Sigmoid colon (tissue), 7 donors: Measurements from ENCODE around the gene AK1. TPM values are rescaled to one million over a fixed set of nuclear protein-coding genes. Genes with fewer than 3 reads are reported as not detected.

ENCODE experiments used
- DNase-seq: peaks from one replicate; pipeline ENCODE4 v3.0.0-alpha.2; 2019
- H3K27ac ChIP-seq, 4 donors: fragments of 200-600 bp; sonication (generic); one replicate each; pipeline ENCODE4 v1.5.1; 2016 to 2019; ENCODE audit warnings: mild to moderate bottlenecking in 1 of 4
- H3K27me3 ChIP-seq, 3 donors: fragments of 200-600 bp; sonication (generic); one replicate each; pipeline ENCODE4 v1.5.1; 2019; ENCODE audit warnings: mild to moderate bottlenecking in 1 of 3
- H3K36me3 ChIP-seq, 4 donors: fragments of 200-600 bp; sonication (generic); one replicate each; pipeline ENCODE4 v1.5.1; 2016 to 2019
- H3K4me1 ChIP-seq, 4 donors: fragments of 200-600 bp; sonication (generic); one replicate each; pipeline ENCODE4 v1.5.1; 2017 to 2019
- H3K4me3 ChIP-seq, 4 donors: fragments of 200-600 bp; sonication (generic); one replicate each; pipeline ENCODE4 v1.5.1; 2017 to 2019; ENCODE audit warnings: mild to moderate bottlenecking in 2 of 4, moderate library complexity in 1 of 4
- H3K9me3 ChIP-seq, 4 donors: fragments of 200-600 bp in 3 of 4; sonication (generic) in 3 of 4; one replicate each; pipeline versions ENCODE4 v1.5.1 to v1.6.1; 2013 to 2019
- CTCF ChIP-seq, 4 experiments: fragments of 450-650 bp in 3 of 4; fragments of 200-600 bp in 1 of 4; IDR thresholded peaks; one replicate each; pipeline ENCODE4 v1.5.1; 2016 to 2019; ENCODE audit warnings: antibody characterized with exemption in 4 of 4, mild to moderate bottlenecking in 3 of 4, moderate library complexity in 2 of 4
- EP300 ChIP-seq, 4 donors: sonication (generic); formaldehyde crosslinking; IDR thresholded peaks; one replicate each; pipeline ENCODE4 v1.6.1; 2017; ENCODE audit warnings: antibody characterized with exemption in 4 of 4
- POLR2A ChIP-seq, 2 donors: fragments of 450-650 bp; IDR thresholded peaks; one replicate each; pipeline ENCODE4 v1.6.1; 2016; ENCODE audit warnings: antibody characterized with exemption in 2 of 2, mild to moderate bottlenecking in 2 of 2, moderate library complexity in 2 of 2
- POLR2AphosphoS5 ChIP-seq, 4 donors: sonication (generic); formaldehyde crosslinking; IDR thresholded peaks; one replicate each; pipeline ENCODE4 v1.6.1; 2017; ENCODE audit warnings: antibody characterized with exemption in 4 of 4
- WGBS, 2 donors: extraction: QIAGEN DNeasy Blood & Tissue Kit; methylation state at CpG; one replicate each; pipeline ENCODE4 v1.1.7; 2013; 5-methylcytosine and 5-hydroxymethylcytosine counted together
- intact Hi-C: fragments of 100-400 bp; cut with DNase I; formaldehyde crosslinking; loops from one replicate; pipeline ENCODE4 v1.15.1; 2023
- polyA plus RNA-seq, 3 donors: library from polyadenylated mRNA; stranded (reverse); fragments of 200-250 nt; gene quantifications; one replicate each; pipeline ENCODE4 v1.2.3, GENCODE V29; 2013
- small RNA-seq, 3 donors: library from RNA; depleted of rRNA; stranded (forward); fragments of <200 nt; gene quantifications; one replicate each; pipeline ENCODE3, GENCODE V24; 2016
- total RNA-seq, 4 donors: library from RNA; depleted of rRNA; stranded (reverse); fragments of >200 nt; gene quantifications; one replicate each; pipeline ENCODE4 v1.1.0, GENCODE V29; 2016
- donor health status: healthy with polysubstance abuse.
- donor health status: Bipolar disorder and iron deficiency.
- donor health status: healthy.

The AK1 gene
- total and polyA plus RNA-seq, 7 donors = 28.8 to 254 (median 73.2) TPM

- WGBS, 2 donors = 82 to 85% methylated on average over 17 of the region's 17 CpGs
- no peaks in the 10 kb centered on the region for H3K27me3 ChIP-seq
- no peaks in the 10 kb centered on the region for H3K4me1 ChIP-seq
- H3K9me3 ChIP-seq = no peaks in the 10 kb centered on the region
- peaks cover 15 to 59% (median 34%) of the 10 kb centered on the region in 4 donors for H3K36me3 ChIP-seq
- no peak for TF ChIP-seq POLR2AphosphoS5 (IDR thresholded peaks at IDR 0.05)
- no peak for TF ChIP-seq POLR2A (IDR thresholded peaks at IDR 0.05)
- TF ChIP-seq EP300 (IDR thresholded peaks at IDR 0.05) = no peak
- TF ChIP-seq CTCF (IDR thresholded peaks at IDR 0.05) = no peak
- DNase-seq = no peak
- no peak overlapping the region for H3K27ac ChIP-seq
- intact Hi-C loops = no loop called here
- no peak overlapping the region for H3K4me3 ChIP-seq
Measured at GRCh38 chr9:127817881-127818434, 59.5 kb downstream of the AK1 start.

GRCh38 chr9:127816728-127817127 lies 60.7 kb downstream of the AK1 start:
- intact Hi-C loops = no loop called here
- DNase-seq = no peak
- H3K27me3 ChIP-seq = no peaks in the 10 kb centered on the region
- TF ChIP-seq POLR2AphosphoS5 (IDR thresholded peaks at IDR 0.05) (no peak), POLR2A (IDR thresholded peaks at IDR 0.05) (no peak), EP300 (IDR thresholded peaks at IDR 0.05) (no peak), CTCF (IDR thresholded peaks at IDR 0.05) (no peak)
- H3K27ac ChIP-seq = no peak overlapping the region
- H3K4me1 ChIP-seq = no peaks in the 10 kb centered on the region
- H3K36me3 ChIP-seq = peaks cover 22 to 72% (median 42%) of the 10 kb centered on the region in 4 donors
- WGBS, 2 donors = 90 to 92% methylated on average over 8 of the region's 8 CpGs
- no peak overlapping the region for H3K4me3 ChIP-seq
- H3K9me3 ChIP-seq = no peaks in the 10 kb centered on the region

Small RNA genes lying within 50 kb of the gene (small RNA-seq; reads per million reads assigned to genes)
- gene MIR4672 = 0 reads per million in 3 donors
- 0 reads per million in 3 donors for gene RF00019
- gene RNA5SP296 = 0 reads per million in 3 donors

Other genes with a start within 250 kb of the AK1 start
- not detected for gene CFAP157, start 170.7 kb downstream of the AK1 start, total RNA-seq
- gene CFAP157, start 170.7 kb downstream of the AK1 start, polyA plus RNA-seq = under 1 TPM in 1 of 3 donors, not detected in 2; 0.12 TPM
- 10 to 100 TPM in 3 of 4 donors, 1 to 10 TPM in 1; 8.9 to 25.8 (median 19.4) TPM for gene PTRH1, start 162.0 kb downstream of the AK1 start, total RNA-seq
- 10 to 100 TPM in 2 of 3 donors, 1 to 10 TPM in 1; 9.6 to 18.6 (median 10.4) TPM for gene PTRH1, start 162.0 kb downstream of the AK1 start, polyA plus RNA-seq
- gene TTC16, start 161.6 kb downstream of the AK1 start, total RNA-seq = not detected
- under 1 TPM in 1 of 3 donors, not detected in 2; 0.15 TPM for gene TTC16, start 161.6 kb downstream of the AK1 start, polyA plus RNA-seq
- gene TOR2A, start 142.4 kb downstream of the AK1 start, total RNA-seq = 10 to 100 TPM in 1 of 4 donors, 1 to 10 TPM in 3; 6.1 to 10.4 (median 7.9) TPM
- gene TOR2A, start 142.4 kb downstream of the AK1 start, polyA plus RNA-seq = 10 to 100 TPM; 12.6 to 26.4 (median 15.7) TPM
- 1 to 10 TPM; 3.1 to 7.2 (median 4.9) TPM for gene SH2D3C, start 99.0 kb downstream of the AK1 start, total RNA-seq
- 10 to 100 TPM in 1 of 3 donors, 1 to 10 TPM in 2; 1.4 to 11.3 (median 6.6) TPM for gene SH2D3C, start 99.0 kb downstream of the AK1 start, polyA plus RNA-seq
- gene CDK9, start 91.6 kb downstream of the AK1 start, total RNA-seq = 10 to 100 TPM; 44.9 to 77.2 (median 51.8) TPM
- gene CDK9, start 91.6 kb downstream of the AK1 start, polyA plus RNA-seq = 10 to 100 TPM; 28.9 to 47.2 (median 32.4) TPM
- gene FPGS, start 74.8 kb downstream of the AK1 start, total RNA-seq = 10 to 100 TPM; 32.1 to 47.9 (median 35.8) TPM
- gene FPGS, start 74.8 kb downstream of the AK1 start, polyA plus RNA-seq = 10 to 100 TPM in 2 of 3 donors, 1 to 10 TPM in 1; 9.2 to 51.3 (median 16.8) TPM
- gene ENG, start 23.0 kb downstream of the AK1 start, total RNA-seq = 10 to 100 TPM; 17.1 to 28.5 (median 20.6) TPM
- 10 to 100 TPM in 2 of 3 donors, 1 to 10 TPM in 1; 5.4 to 50.4 (median 25.7) TPM for gene ENG, start 23.0 kb downstream of the AK1 start, polyA plus RNA-seq
- 100 to 1,000 TPM; 107 to 125 (median 114) TPM for gene ST6GALNAC6, start 21.9 kb upstream of the AK1 start, total RNA-seq
- gene ST6GALNAC6, start 21.9 kb upstream of the AK1 start, polyA plus RNA-seq = 100 to 1,000 TPM in 1 of 3 donors, 10 to 100 TPM in 2; 35.6 to 112 (median 87.1) TPM
- 10 to 100 TPM; 22.8 to 27.7 (median 25.5) TPM for gene ST6GALNAC4, start 39.4 kb upstream of the AK1 start, total RNA-seq
- gene ST6GALNAC4, start 39.4 kb upstream of the AK1 start, polyA plus RNA-seq = 10 to 100 TPM; 25.2 to 51.1 (median 37.7) TPM
- 1 to 10 TPM in 3 of 4 donors, under 1 TPM in 1; 0.16 to 4.2 (median 2.6) TPM for gene PIP5KL1, start 53.1 kb upstream of the AK1 start, total RNA-seq
- 1 to 10 TPM in 1 of 3 donors, under 1 TPM in 1, not detected in 1; 0.70 to 1.8 TPM for gene PIP5KL1, start 53.1 kb upstream of the AK1 start, polyA plus RNA-seq
- gene DPM2, start 60.2 kb upstream of the AK1 start, total RNA-seq = 10 to 100 TPM in 2 of 4 donors, 1 to 10 TPM in 2; 6.0 to 11.9 (median 9.7) TPM
- gene DPM2, start 60.2 kb upstream of the AK1 start, polyA plus RNA-seq = 10 to 100 TPM; 17.3 to 41.9 (median 24.6) TPM
- 10 to 100 TPM; 10.9 to 32.7 (median 19.2) TPM for gene EEIG1, start 103.3 kb upstream of the AK1 start, total RNA-seq
- gene EEIG1, start 103.3 kb upstream of the AK1 start, polyA plus RNA-seq = 10 to 100 TPM; 69.1 to 92.0 (median 77.0) TPM
- 10 to 100 TPM in 1 of 4 donors, 1 to 10 TPM in 3; 5.5 to 10.7 (median 6.3) TPM for gene NAIF1, start 189.6 kb upstream of the AK1 start, total RNA-seq
- 10 to 100 TPM in 1 of 3 donors, 1 to 10 TPM in 2; 8.4 to 11.0 (median 8.6) TPM for gene NAIF1, start 189.6 kb upstream of the AK1 start, polyA plus RNA-seq
- 10 to 100 TPM; 10.2 to 77.2 (median 12.9) TPM for gene SLC25A25, start 190.6 kb upstream of the AK1 start, total RNA-seq
- gene SLC25A25, start 190.6 kb upstream of the AK1 start, polyA plus RNA-seq = 10 to 100 TPM; 16.6 to 19.4 (median 16.8) TPM